Hematopoietic multipotent progenitor cell treated with erythropoietin and hydrocortisone succinate and interleukin-3 and kit ligand, for 8 days (in vitro differentiated cells): ENCODE measurements around the gene PFKFB2.
A peak's percentile ranks its signal among the peaks of the same experiment; 100 is the strongest.
"Not testable (repeated sequence)": the region's sequence is repeated elsewhere in the genome, so short reads cannot be mapped to it uniquely, and the experiment has no call there.

ENCODE experiments used
- DNase-seq: peaks from one replicate; pipeline ENCODE4 v3.0.0-alpha.2; 2015

Gene PFKFB2

DNA sequence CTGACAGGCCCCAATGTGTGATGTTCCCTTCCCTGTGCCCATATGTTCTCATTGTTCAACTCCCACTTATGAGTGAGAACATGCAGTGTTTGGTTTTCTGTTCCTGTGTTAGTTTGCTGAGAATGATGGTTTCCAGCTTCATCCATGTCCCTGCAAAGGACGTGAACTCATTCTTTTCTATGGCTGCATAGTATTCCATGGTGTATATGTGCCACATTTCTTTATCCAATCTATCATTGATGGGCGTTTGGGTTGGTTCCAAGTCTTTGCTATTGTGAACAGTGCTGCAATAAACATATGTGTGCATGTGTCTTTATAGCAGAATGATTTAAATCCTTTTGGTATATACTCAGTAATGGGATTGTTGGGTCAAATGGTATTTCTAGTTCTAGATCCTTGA lies 11.7 kb upstream of the PFKFB2 start:
- not testable (repeated sequence) for DNase-seq

DNA sequence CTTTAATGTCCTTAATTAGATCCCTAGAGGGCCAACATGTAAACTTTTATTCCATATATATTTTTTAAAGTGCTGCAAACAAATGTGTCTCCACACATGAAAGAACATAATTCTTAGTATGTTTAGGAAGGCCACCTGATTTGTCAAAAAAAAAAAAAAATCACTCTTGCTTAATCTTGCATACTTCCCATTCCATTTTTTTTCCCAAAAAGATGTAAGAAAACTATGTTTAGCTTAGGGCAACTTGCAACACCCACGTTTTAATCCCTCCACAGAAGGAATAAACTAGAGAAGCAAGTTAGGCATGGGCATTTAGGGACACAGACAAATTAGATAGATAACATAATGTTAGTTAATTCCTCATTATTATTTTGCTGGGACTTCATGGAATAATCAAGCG lies 7.6 kb upstream of the PFKFB2 start:
- DNase-seq: no peak

DNA sequence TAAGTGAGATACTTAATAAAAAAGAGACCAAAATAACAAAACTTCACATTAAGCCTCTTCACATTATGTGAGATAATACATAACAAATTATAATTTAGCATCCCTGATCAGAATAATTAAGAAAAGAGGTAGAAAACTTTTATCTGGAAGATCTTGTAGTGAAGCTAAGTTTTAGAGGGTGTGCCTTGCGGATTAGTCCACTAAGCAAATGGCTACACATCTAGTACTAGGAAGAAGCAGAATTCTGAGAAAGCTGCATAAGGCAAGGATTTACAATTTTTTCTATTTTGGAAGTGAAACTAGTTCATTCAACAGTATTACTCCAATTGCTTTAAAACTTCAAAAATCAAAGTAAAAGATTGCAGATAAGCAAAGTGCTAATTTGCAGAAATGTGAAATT lies 5.6 kb upstream of the PFKFB2 start:
- DNase-seq: no peak

DNA sequence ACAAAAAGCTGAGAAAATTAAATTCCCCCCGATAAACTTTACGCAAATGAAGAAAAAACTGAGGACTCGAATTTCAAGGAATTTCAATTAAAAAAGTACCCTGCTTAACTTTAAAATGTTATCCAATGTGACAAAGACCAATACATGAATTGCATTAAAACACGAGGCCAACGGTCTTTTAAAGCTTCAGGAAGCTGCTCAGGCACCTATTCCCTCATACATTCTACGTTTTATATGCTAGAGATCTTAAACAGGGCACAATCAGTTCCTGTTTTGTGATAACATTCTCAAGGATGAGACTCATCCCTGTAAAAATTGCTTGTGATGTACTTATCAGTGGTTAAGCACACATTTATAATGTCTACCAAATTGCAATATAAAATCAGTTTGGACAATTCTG lies 5.0 kb upstream of the PFKFB2 start:
- DNase-seq: no peak

DNA sequence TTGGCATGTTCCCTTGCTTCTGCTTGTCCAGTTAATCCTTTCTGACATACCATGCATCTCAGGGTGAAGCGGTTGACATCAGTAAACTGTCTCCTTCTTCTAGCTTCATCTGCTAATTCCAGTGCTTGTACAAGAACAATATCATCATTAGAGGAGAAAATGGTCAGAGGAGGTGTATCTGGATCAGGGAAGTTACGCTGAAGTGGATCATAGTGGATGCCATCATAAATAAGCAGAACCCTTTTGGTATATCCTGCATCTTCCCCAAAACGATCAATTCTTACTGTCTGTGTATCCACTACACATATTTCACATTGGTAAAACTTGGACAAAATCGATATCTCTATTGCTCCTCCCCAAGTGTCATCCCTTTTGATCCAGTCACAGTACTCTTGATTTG lies 4.0 kb upstream of the PFKFB2 start:
- no peak for DNase-seq

DNA sequence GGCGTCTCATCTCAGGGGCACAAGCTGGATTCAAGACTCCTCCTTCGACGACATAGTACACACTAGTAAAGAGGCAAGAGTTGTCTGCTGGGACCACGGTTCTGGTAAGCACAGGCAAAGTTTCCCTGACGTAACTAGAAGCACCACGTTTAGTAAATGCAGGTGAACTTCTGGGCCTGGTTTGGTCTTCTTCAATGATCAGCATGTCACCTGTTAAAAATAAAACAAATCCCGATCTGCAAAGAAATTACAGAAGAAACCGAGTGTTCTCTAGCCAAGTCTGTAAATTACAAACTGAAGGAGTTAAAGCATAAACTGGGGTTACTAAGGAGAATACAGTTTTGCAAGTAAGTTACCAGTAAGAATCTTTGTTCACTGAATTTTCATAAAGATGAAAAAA lies 3.6 kb upstream of the PFKFB2 start:
- DNase-seq: no peak

DNA sequence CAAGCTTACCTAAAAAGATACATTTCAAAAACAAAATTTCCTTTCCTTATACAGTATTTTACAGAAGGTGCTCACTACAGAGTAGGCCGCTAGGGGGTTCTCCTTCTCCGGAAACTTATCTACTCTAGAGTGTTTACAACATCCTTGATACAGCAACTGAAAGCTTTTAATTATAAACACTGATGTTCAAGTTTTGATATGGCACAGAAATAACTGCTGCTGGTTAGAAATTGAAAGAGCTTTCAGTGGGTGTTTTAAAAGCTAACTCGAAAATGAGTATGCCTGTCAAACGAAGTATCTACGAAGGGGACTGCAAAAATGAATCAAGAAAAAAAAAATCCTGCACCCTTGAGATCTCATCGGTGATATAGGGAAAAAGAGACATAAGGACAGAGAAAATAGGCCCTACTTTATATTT lies 3.1 kb upstream of the PFKFB2 start:
- peak; percentile 83 for DNase-seq

DNA sequence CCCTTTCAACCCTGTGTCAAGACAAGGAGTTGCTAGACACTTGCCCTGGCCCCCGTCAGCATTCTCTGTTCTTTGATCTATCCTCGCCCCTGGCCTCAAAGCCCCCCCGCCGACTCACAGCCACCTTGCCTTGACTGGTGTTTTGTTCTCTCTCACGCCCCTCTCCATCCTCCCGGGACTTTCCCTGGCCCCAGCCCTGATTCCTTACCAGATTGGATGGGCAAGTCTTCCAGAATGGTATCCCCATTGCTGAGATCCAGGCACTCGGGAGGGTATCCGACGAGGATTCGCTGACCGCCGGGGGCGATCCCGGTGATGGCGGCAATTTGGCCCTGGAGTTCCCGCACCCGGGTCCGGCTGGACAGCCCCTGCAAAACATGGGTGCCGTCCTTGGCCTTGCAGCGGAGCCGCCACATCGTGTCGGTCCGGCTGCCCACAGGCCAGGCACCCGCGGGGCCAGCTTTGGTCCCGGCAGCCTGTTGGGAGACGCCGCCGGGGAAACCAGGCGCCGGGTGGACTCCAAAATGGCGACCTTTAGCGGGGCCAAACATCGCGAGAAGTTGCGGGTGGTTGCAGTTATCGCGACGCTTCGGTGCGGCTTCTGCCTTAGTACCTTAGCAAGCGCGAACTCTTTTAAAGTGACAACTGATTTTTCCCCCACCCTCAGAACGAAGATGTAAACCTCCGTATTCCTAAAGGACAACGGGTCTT lies 2.4 kb upstream of the PFKFB2 start:
- peak; percentile 90 for DNase-seq

DNA sequence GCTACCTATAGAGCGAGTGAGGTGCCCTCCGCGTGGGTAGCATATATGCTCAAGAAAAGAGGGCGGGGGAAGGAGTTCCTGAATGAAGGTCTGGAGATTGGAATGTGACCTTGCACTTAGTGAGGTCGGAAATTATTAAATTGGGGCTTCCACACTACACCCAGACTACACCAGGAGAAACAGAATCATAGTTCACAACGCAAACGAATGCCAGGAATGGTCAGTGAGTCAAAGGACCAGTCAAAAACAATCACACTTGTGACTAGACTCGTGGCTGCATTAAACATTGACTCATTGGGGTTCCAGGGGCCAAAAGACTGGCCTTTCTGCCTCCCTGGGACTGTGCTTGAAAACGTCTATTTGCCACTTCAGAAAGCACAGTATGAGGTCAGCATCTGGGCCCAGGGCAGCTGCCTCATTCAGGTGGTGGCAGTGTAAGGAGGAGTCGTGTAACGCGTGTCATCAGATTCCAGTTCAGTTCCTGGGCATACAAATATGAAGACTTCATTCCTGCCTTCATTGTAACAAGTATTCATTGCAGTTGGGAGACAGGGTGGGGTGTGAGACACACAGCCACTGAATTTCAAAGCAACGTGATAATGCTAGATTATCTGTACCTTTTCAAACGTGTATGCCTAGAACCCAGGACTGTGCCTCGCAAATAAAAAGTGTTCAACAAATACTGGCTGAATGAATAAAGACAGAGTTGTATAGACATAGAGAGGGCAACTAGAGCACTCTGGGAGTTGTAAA lies 1.7 kb upstream of the PFKFB2 start, which contains the start of gene YOD1:
TSS of gene YOD1 (minus strand) at position 18 of the 753 bp plus-strand sequence. CDS start 178 bp downstream, outside the sequence.
- DNase-seq: peak; percentile 33

DNA sequence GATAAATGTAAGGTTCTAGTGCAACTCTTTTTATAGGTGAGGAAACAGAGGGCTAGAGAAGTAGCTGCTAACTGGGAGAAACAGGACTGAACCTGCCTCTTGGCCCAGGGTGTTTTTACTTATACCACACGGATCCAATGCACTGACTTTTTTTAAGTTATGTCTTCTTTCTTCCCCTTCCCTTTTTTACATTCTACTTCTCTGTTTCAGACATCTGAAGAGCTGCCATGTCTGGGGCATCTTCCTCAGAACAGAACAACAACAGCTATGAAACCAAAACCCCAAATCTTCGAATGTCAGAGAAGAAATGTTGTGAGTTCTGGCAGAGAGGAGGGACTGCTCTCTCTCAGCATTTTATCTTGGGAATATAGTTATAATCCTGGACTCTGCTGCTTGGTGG lies 1.4 kb downstream of the PFKFB2 start:
- DNase-seq: no peak

DNA sequence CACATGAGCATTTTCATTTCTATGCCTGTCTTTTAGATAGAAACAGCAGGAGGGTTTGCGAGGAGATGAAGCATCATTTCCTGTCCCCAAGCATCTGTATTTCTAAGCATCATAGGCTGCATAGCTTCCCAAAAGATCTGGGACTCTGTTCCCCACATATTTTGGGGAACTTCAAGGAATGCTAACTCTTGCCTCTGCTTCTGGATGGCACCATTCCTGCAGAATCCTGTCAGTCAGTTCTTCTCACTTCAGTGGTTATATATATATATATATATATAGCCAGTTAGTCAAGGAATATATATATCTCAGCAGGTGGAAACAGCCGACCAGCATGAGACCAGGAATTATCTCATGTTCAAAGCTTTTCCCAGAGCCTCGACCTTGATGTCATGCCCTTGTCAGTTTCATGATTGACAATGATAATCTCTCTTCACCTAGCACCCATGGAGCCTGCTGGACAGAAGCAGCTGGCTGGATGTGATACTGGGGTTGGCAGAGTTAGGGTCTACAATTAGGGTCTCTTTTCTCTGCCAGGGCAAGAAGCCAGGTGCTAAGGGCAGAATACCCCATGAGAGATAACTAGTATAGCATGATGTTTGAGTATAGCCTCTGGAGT lies 2.4 kb downstream of the PFKFB2 start:
- no peak for DNase-seq

DNA sequence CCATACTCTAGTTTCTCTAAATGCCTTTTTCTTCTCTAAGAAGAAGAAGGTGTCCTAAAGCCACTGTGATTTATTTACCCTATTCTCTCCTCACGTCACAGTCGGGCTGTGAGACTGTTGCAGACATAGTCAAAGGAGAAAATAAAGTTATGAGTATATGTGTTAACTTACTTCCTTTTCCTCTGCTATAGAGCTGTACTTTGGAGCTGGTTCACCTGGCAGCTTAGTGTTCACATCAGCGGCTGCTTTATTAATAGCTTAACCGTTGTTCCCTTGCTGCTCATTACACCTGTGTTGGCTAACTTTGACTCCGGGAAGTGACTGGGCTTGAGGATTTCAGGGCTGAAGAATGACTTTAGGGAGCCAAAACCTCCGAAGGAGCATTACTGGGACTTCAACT lies 3.6 kb downstream of the PFKFB2 start:
- no peak for DNase-seq

DNA sequence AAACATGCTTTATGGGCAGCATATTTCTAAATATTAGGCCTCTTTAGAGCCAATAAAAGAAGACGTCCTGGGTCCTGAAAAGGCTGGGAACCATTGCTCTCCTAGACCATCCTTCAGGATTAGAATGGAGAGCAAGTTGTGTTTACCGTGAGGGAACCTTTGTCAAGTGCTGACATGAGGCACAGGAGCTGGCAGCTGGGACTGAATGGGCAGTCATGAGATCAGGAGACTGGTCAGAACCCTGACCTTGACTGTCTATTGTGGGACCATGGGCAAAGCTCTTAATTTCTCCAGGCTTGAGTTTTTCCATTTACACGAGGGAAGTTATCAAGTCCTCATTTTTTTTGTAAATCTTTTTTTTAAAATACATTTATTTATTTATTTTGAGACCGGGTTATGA lies 5.2 kb downstream of the PFKFB2 start:
- DNase-seq: no peak

DNA sequence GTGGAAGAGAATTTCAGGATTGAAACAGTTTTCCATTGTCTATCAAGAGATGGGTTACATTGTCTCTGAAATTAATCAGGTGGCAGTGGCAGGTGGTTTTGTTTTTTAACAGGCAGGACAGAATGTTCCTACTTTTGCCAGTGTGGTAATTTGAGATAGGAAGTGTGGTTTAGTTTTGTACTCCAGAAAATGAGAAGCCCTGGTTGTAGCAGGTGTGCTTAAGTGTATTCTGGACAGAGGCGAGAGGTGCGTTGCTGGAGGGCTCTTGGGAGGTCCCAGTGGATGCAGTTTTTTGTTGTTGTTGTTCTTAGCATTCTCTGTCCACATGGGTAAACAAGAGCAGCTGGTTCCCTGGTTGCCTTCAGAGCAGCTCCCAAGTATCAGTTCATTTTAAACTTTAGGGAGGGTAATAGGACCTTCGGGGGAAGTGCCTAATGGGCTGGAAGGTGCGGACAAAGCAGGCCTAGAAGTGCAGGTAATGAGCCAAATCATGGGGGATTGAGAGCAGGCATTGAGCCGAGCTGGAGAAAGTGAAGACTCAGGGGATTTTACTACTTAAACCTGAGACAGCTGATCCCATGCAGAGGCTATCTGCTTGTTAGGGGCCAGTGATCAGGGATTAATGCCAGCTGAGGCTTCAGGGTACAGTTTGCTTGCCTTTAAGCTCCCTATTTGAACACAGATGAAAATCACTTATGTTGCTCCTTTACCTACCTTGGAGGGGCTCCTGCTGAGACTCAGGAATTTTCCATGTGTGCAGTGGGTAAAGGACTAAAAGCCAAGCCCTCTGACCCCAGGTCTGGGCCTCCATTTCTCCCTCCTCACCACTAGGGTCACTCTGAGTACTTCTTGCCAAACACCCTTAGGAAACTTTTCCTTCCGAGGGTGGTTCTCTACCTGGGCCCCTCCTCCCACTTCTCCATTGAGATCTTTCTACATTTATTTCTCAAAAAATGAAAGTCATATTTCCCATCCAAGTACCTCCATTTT lies 6.1 kb downstream of the PFKFB2 start:
- no peak for DNase-seq

DNA sequence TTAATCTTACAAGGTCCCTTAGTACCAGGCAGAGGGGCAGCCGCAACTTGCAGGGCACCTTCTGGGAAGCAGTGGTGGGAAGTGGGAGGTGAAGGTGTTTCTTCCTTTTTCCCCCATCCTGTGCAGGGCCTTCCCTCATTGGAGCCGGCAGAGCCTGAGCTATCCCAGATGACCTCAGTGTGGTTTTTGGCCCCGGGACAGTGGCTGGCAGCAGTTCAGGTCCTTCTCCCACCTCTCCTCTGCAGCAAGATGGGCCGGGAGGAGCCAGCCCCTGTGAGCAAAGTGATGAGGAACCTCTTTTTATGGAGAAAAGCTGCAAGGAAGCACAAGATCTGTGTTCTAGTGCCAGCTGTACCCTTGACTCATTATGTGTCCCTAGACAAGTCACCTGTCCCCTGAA lies 6.8 kb downstream of the PFKFB2 start:
- no peak for DNase-seq

DNA sequence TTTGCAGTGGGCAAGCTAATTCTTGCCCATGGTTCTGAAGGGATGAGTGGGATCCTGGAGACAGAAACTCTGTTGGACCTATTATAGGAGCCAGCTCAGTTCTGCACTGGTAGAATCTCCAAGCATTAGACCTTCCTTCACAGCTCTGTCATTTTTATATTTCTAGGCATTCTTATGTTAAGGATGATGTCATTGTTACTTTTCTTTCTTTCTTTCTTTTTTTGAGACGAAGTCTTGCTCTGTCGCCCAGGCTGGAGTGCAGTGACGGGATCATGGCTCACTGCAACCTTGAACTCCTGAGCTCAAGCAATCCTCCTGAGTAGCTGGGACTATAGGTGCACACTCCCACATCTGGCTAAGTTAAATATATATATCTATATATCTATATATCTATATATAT lies 7.5 kb downstream of the PFKFB2 start:
- no peak for DNase-seq

DNA sequence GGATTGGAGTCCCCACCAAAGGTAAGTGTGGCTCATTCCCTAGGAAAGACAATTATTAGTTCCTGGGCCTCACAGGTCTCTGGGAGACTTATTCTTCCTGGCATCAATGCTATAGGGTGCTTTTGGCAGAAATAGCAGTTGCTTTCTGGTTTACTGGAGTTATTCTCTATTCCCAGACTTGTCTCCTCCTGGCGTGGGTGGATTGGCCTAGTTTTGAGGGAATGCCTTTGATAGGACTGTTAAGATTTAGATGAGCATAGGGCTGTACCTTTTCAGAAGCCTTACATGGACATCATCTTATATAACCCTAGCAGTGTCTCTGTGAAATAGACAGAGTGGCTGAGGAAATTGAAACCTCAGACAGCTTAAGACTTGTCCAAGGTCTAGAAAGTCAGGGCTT lies 9.0 kb downstream of the PFKFB2 start:
- no peak for DNase-seq

DNA sequence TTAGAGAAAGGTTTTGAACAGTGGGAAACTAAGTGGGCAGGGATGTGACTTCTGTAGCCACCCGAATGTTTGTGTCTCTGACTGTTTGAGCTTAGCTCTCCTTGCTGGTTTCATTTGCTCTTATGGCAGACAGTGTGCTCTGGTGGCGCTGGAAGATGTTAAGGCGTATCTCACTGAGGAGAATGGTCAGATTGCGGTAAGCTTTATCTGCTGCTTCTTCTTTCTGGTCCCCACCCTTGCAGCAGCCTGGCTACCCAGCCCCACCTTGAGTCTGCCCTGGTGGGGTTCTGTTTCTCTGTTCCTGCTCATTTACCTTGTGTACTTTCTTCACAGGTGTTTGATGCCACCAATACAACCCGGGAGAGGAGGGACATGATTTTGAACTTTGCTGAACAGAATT lies 9.9 kb downstream of the PFKFB2 start:
- DNase-seq: no peak

DNA sequence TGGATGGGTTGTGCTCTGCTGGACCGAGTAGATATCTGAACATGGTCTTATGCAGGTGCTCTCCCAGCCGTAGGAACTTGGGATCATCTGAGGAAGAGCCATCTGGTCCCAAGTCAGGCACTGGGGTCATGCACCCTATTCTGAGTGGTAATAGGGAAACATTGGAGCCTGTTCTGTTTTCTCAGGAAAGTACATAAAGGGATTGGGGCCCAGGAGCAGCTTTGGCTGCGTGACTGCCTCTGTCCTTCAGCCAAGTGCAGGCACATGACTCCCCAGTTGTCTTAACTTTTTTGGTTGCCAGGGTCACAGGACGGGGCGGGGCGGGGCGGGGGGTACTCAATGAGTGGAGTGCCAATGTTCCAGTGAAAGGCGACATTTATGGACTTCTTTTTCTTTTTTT lies 11.5 kb downstream of the PFKFB2 start:
- no peak for DNase-seq

DNA sequence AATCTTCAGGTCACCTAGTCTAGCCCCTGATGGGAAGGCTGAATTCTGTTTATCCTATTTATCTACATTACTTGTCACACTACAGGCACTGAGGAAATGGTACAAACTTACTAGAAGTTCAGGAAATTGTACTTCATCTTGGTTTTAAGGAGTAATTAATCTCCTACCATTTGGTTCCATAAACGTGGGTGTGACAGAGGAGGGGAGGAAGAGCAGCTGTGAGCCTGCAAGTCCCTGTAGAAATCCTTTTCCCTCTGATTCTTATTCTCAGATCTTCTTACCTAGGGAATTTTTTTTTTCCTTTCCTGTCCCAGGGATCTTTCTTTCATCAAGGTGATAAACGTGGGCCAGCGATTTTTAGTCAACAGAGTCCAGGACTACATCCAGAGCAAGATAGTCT lies 14.1 kb downstream of the PFKFB2 start:
- DNase-seq: no peak

DNA sequence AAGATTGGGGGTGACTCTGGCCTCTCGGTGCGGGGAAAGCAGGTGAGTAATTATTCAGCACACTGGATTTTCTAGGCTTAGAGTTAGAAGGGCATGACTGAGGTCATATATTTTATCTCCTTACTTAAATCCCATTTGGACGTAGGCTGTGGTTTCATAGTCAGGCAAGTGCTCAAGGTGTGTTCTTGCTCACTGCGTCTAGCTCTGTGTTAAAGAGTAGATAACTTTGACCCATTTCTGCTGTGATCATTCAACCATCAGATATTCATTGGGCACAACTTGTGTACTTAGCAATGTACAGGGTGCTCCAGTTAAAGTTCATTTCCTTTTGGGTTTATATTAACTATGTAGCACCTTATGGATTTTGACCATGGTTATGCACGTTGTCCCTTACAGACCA lies 14.6 kb downstream of the PFKFB2 start:
- DNase-seq: no peak

DNA sequence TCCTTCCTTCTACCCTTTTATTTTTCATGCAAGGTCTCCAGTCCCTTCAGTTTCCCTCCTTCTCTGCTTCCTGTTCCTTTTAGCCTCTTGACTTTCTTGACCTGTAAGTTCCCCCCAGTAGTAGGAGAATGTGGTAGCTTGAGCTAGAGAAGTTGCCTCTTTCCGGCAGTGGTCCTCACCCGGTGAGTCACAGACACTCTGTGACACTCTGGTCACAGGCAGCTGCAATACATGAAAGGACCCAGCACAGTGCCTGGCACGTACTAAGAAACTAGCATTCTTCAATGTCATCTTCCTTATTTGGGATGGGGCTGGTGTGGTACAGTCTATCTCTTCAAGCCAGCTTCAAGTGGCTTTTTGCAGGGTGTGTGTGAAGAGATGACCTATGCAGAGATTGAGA lies 16.0 kb downstream of the PFKFB2 start:
- no peak for DNase-seq
